ENCODE results near the gene MEI1. TPM values are rescaled to one million over a fixed set of nuclear protein-coding genes. Genes with fewer than 3 reads are reported as not detected.

Gene MEI1
- polyA plus RNA-seq, 2 donors, result 0.36 to 0.79 TPM

Other genes with a start within 250 kb of the MEI1 start
- 10 to 100 TPM; 41.4 to 61.8 TPM for gene PHF5A, start 230.8 kb upstream of the MEI1 start, polyA plus RNA-seq
- gene ACO2, start 230.4 kb upstream of the MEI1 start, polyA plus RNA-seq, result 10 to 100 TPM; 22.6 to 59.7 TPM
- 10 to 100 TPM; 24.3 to 25.9 TPM for gene POLR3H, start 155.0 kb upstream of the MEI1 start, polyA plus RNA-seq
- gene CSDC2, start 138.5 kb upstream of the MEI1 start, polyA plus RNA-seq, result 1 to 10 TPM; 1.1 to 1.2 TPM
- 10 to 100 TPM; 76.2 to 85.4 TPM for gene PMM1, start 109.7 kb upstream of the MEI1 start, polyA plus RNA-seq
- 10 to 100 TPM; 22.8 to 34.8 TPM for gene DESI1, start 78.5 kb upstream of the MEI1 start, polyA plus RNA-seq
- gene XRCC6, start 78.2 kb upstream of the MEI1 start, polyA plus RNA-seq, result 100 to 1,000 TPM in 1 of 2 donors, 10 to 100 TPM in 1; 75.5 to 168 TPM
- 100 to 1,000 TPM in 1 of 2 donors, 10 to 100 TPM in 1; 95.9 to 110 TPM for gene SNU13, start 10.6 kb upstream of the MEI1 start, polyA plus RNA-seq
- 1 to 10 TPM; 1.5 to 1.9 TPM for gene CCDC134, start 101.2 kb downstream of the MEI1 start, polyA plus RNA-seq
- 10 to 100 TPM; 66.4 to 76.4 TPM for gene SREBF2, start 133.6 kb downstream of the MEI1 start, polyA plus RNA-seq
- under 1 TPM in 1 of 2 donors, not detected in 1; 0.07 TPM for gene SHISA8, start 215.6 kb downstream of the MEI1 start, polyA plus RNA-seq
- under 1 TPM; 0.36 to 0.47 TPM for gene TNFRSF13C, start 227.3 kb downstream of the MEI1 start, polyA plus RNA-seq
- 10 to 100 TPM; 16.5 to 18.8 TPM for gene CENPM, start 247.6 kb downstream of the MEI1 start, polyA plus RNA-seq

All from esophagus (tissue), 2 donors.